GM18507 (cell line): ENCODE measurements around the gene LPCAT2.
"Not testable (repeated sequence)": the region's sequence is repeated elsewhere in the genome, so short reads cannot be mapped to it uniquely, and the experiment has no call there.

Source experiments
- DNase-seq: peaks from one replicate; pipeline ENCODE4 v3.0.0; 2011; ENCODE audit warnings: low read depth; ENCODE audit not compliant: insufficient read length; ENCODE audit errors: extremely low spot score
- FAIRE-seq: peaks from 2 replicates; lab custom pipeline; 2011; peaks lifted over from hg19 to GRCh38; lab: Jason Lieb, UNC

Gene LPCAT2

DNA sequence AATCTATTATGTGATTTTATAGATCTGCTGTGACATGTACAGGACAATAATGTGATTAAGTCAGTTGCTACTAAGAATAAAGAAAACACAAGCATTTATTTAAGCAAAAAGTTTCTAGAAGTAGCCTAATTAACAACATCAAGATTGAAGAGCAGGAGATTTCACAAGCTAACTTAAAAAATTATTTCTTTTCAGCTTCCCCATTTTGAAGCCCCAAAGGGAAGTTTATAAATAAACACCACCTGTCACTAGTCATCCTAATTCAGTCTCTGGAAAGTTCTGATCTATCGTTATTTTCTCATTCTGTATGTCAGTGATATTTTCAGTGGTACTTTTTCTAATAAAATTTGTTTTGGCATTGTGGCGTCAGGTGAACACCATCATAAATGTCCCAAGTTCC lies 65.9 kb downstream of the LPCAT2 start:
- FAIRE-seq (no peak), DNase-seq (no peak)

DNA sequence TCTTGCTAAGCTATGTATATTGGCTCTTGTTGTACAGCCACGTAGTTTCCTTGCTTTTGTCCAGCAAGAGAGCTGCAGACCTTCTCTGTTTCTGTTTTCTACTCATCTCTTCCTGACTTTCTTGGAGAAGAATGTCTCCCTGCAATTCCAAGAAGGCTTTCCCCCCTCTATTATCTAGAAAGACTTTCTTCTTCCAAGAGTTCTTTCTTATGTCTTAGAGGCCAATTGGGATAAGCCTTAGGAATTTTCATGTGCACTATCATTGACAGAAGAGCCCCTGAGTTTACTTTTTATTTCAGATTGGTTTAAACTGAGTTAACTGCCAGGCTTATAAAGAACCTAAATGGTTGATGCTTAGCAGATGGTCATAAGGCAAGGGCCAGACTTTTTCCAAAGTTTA lies 66.6 kb downstream of the LPCAT2 start:
- no peak for DNase-seq

DNA sequence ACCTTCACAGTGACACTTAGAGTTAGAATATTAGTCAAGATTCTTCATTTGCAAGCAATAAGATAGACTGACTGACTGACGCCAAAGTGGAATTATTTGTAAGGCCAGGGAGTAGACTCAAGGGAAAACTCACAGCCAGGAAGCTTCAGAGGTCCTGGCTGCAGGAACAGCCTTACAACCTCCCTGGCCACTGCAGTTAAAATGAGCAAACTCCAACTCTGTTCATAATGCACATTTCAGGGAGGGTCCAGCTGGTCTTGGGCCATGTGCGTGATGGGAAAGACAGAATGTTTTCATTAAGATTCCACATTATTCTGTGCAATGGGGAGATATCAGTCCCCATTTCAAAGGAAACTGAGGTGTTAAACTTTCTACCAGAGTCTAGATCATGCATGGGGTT lies 67.5 kb downstream of the LPCAT2 start:
- DNase-seq (no peak), FAIRE-seq (no peak)

More for the DNA sequence above, 66.6 kb downstream of the LPCAT2 start:
- FAIRE-seq, result no peak

- FAIRE-seq (no peak), DNase-seq (no peak)
These were observed 69.0 kb downstream of the LPCAT2 start for GRCh38 chr16:55577887-55578286.

GRCh38 chr16:55585631-55586030 lies 76.8 kb downstream of the LPCAT2 start:
- FAIRE-seq, result no peak
- DNase-seq, result no peak

GRCh38 chr16:55588799-55589198 lies 79.9 kb downstream of the LPCAT2 start:
- no peak for FAIRE-seq
- no peak for DNase-seq

DNA sequence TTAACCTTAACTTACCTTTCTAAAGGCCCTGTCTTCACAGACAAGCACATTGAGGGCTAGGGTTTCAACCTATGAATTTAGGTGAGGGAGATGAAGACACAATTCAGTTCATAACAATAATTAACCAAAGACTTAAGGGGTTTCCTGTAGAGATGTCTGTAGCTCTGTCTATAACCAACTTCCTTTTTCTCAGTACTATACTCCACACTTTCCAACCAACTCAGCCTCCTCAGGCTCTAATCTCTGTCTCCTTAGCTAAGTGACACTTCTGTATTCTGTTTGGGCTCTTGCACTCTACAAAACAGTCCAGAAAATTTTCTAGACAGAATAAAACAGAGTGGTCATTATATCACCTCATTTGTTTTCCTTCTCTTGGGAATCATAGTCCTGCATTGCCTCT lies 83.4 kb downstream of the LPCAT2 start:
- no peak for FAIRE-seq
- DNase-seq, result no peak

- DNase-seq, result no peak
These were observed 89.1 kb downstream of the LPCAT2 start for GRCh38 chr16:55597928-55598327.

DNA sequence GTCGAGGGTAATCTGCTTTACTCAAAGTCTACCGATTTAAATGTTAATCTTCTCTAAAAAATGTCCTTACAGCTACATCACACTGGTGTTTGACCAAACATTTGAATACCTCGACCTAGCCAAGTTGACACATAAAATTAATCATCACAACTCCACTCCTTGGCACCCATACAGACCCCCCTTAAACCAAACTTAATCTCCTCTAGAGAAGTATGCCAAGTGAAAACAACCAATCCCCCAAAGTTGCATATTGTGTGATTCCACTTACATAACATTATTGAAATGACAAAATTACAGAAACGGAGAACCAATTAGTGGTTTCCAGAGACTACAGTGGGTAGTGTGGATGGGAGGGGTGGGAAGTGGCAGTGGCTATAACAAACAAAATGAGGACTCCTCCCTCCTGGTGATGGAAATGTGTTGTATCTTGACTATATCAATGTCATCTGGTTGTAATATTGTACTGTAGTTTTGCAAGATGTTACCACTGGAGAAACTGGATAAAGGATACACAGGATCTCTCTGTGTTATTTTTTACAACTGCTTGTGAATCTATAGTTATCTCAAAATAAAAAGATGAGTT lies 97.0 kb downstream of the LPCAT2 start:
- no peak for DNase-seq
- FAIRE-seq, result no peak

More at GRCh38 chr16:55597928-55598327, 89.1 kb downstream of the LPCAT2 start:
- no peak for FAIRE-seq

GRCh38 chr16:55613613-55614335 lies 104.9 kb downstream of the LPCAT2 start:
- FAIRE-seq (no peak), DNase-seq (no peak)

- DNase-seq (no peak), FAIRE-seq (no peak)
These were observed 106.2 kb downstream of the LPCAT2 start for GRCh38 chr16:55615071-55615470.

DNA sequence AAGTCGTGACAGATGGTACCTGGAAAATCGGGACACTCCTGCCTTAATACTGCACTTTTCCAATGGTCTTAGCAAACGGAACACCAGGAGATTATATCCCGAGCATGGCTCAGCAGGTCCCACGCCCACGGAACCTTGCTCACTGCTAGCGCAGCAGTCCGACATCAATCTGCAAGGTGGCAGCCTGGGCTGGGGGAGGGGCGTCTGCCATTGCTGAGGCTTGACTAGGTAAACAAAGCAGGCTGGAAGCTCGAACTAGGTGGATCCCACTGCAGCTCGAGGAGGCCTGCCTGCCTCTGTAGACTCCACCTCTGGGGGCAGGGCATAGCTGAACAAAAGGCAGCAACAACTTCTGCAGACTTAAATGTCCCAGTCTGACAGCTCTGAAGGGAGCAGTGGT lies 106.8 kb downstream of the LPCAT2 start:
- DNase-seq, FAIRE-seq: not testable (repeated sequence)

- DNase-seq, result no peak
- no peak for FAIRE-seq
These were observed 112.9 kb downstream of the LPCAT2 start for GRCh38 chr16:55621771-55622170.

- DNase-seq, result no peak
These were observed 113.4 kb downstream of the LPCAT2 start for GRCh38 chr16:55622272-55622671.

GRCh38 chr16:55622930-55623561 lies 114.2 kb downstream of the LPCAT2 start:
- DNase-seq (no peak), FAIRE-seq (no peak)

More at GRCh38 chr16:55622272-55622671, 113.4 kb downstream of the LPCAT2 start:
- no peak for FAIRE-seq

DNA sequence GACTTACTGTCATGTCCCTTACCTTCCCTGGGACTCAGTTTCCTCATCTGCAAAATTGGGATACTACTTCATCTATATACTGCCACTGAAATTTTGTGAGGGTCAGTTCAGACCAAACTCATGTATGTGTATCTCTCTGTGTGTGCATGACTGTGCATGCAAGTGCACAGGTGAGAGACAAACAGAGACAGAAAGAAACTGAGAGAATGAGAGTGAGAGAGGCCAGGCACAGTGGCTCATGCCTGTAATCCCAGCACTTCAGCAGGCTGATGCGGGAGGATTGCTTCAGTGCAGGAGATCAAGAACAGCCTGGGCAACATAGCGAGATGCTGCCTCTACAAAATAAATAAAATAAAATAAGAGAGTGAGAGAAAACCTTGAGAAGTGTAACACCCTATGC lies 114.8 kb downstream of the LPCAT2 start:
- DNase-seq, result no peak
- FAIRE-seq, result no peak

DNA sequence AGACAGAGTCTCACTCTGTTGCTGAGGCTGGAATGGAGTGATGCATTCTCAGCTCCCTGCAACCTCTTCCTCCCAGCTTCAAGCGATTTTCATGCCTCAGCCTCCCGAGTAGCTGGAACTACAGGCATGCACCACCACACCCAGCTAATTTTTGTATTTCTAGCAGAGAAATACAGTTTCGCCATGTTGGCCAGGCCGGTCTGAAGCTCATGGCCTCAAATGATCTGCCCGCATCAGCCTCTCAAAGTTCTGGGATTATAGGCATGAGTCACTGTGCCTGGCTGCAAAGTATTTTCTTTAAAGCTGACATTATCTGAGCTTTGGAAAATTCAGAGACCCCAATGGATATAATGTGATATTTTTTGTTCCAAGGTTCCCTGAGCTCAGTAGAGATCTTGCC lies 115.8 kb downstream of the LPCAT2 start:
- no peak for DNase-seq
- FAIRE-seq, result no peak

GRCh38 chr16:55625843-55626242 lies 117.0 kb downstream of the LPCAT2 start:
- DNase-seq (no peak), FAIRE-seq (no peak)

DNA sequence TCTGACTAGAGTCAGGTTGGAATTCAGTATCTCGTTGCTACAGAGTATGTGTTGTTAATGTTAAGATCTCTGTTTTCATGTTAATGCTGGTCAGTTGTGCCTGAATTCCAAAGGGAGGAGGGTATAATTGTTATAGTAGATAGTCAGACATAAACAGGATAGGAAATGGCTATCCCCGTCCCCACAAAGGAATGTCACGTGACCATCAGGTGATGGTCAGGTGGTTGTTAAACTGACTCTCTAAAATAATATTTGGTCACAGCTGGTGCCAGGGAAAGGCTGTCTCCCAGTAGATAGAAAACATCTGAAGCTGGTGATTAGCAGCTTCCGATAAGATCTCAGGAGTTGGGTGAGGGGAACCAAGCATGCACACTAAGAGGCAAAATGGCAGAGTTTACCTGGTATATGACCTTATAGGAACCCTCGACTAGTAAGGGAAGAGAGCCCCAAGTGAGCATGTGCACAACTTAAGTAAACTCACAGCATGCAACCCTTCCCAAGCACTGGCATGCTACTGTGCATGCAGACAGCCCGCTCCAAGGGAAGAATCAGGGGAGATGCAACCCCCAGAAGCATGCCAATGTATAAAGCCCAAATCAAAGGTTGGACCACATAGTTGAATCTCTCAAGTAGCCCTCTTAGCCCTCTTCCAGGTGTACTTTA lies 119.6 kb downstream of the LPCAT2 start:
- no peak for FAIRE-seq
- no peak for DNase-seq

GRCh38 chr16:55630774-55631173 lies 121.9 kb downstream of the LPCAT2 start:
- DNase-seq (no peak), FAIRE-seq (no peak)
